GM20431 (cell line): ENCODE data around the gene VPS41.

ENCODE experiments used
- in situ Hi-C: fragments of 300-500 bp; cut with MseI, MboI; formaldehyde crosslinking; loops from one replicate; pipeline ENCODE4 v1.15.0; 2020; ENCODE audit warnings: low sequenced_read_pairs; ENCODE audit not compliant: unreplicated experiment

Gene VPS41

GRCh38 chr7:38685851-38686250 is 223.1 kb downstream of the VPS41 start:
- in situ Hi-C loops, result no loop called here

- in situ Hi-C loops, result no loop called here
These were observed 226.4 kb downstream of the VPS41 start for GRCh38 chr7:38682606-38683005.

- in situ Hi-C loops, result no loop called here
These were observed 227.1 kb downstream of the VPS41 start for GRCh38 chr7:38681882-38682281.

DNA sequence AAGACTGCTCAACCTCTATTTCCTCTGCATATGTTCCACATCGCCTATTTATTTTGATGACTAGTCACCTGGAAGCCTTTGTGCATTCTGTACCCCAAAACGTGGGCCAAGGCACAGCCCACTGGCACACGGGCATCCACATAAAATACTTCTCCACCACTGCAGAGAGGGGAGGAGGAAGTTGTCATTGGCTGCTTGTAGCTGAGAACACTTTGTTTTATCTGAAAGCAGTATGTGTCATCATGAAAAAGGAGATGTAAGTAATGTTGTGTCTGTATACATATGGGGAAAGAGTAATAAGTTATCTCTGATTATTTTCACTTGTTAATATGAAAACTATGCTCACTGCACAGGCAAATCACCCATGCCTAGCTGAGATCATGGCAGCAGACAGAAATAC is 229.6 kb downstream of the VPS41 start:
- in situ Hi-C loops, result no loop called here

GRCh38 chr7:38678698-38679054 is 230.3 kb downstream of the VPS41 start:
- in situ Hi-C loops, result no loop called here

GRCh38 chr7:38677981-38678697 is 230.9 kb downstream of the VPS41 start:
- in situ Hi-C loops, result no loop called here

GRCh38 chr7:38675494-38676106 is 233.4 kb downstream of the VPS41 start:
- in situ Hi-C loops, result no loop called here

DNA sequence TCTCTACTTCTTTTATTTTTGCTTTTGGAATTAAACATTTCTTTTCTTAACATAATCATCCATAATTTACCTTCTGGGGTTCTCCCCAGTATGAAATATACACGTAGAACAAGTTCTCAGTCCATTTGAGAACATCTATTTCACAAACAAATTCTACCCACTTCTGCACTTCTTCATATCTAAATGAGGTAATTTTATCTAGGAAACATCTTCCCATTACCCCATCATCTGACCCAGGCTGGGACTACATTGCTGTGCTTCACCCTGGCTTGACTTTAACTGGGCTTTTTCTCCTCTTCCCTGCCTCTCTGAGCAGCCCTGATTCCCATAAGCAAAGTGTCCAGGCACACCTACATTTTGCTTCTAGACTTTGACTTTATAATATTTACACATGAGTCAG is 234.5 kb downstream of the VPS41 start:
- in situ Hi-C loops, result no loop called here

DNA sequence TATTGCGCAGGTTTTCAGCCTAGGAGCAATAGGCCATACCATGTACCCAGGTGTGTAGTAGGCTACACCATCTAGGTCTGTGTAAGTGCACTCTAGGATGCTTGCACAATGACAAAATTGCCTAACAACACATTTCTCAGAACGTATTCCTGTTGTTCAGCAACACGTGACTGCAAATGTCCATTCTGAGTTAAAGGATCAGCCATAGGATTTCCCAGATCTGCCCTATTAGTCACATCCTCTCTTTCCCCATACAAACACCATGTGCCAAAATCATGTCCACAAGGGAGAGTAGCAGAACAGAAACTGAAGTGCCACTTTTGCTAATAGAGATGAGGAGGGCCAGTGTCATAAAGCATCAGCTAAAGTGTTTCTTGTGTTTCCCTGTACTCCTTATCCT is 235.2 kb downstream of the VPS41 start:
- in situ Hi-C loops, result no loop called here
